ENCODE results near the gene ITCH.

- TF ChIP-seq CTCF (IDR thresholded peaks at IDR 0.05; ENCODE audit: poor library complexity, severe bottlenecking) (no peak), EP300 (conservative IDR thresholded peaks at IDR 0.05; ENCODE audit: poor library complexity, severe bottlenecking) (no peak), POLR2AphosphoS5 (IDR thresholded peaks at IDR 0.05) (no peak)
Measured at GRCh38 chr20:34540596-34541263, 177.7 kb downstream of the ITCH start.

All from neural cell (in vitro differentiated cells).